Putamen (tissue), 1 donor: ENCODE results near the gene DGKI.
"Not testable (repeated sequence)": the region's sequence is repeated elsewhere in the genome, so short reads cannot be mapped to it uniquely, and the experiment has no call there.

Experiments
- DNase-seq: peaks from one replicate; pipeline ENCODE4 v3.0.0-alpha.2; 2016; ENCODE audit warnings: low spot score

DGKI gene

DNA sequence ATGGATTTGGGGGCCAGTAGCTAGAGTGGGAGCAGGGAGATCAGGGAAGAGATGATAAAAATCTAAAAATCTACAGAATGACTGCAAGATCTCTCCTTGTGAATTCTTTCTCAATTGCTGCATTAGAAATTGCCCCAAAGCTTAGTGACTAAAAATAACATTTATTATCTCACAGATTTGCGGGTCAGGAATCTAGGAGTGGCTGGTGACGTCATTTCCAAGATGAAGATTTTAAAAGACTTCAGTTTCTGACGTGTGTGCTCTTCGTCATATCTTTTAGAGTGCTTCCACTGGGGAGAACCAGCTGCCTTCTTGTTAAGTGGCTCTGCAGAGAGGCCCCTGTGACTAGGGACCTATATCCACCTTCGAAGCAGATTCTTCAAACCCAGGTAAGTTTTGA is 112.6 kb downstream of the DGKI start:
- DNase-seq = no peak

DNA sequence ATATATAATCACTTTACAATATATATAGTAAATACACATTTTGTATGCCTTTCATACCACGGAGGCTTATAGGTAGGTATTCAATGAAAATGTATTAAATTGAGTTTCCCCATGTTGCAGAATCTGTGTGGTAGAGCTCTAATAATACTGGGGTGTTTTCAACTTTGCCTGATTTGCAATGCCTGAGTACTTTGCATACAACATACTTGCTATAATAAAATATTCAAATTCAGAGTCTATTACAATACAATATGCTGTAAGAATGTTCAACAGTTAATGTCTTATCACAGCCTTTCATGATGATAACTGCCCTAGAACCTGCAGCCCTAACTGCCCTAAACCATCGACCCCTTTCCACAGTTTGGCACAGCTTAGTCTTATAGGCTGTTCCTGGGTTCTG is 114.6 kb downstream of the DGKI start:
- no peak for DNase-seq

DNA sequence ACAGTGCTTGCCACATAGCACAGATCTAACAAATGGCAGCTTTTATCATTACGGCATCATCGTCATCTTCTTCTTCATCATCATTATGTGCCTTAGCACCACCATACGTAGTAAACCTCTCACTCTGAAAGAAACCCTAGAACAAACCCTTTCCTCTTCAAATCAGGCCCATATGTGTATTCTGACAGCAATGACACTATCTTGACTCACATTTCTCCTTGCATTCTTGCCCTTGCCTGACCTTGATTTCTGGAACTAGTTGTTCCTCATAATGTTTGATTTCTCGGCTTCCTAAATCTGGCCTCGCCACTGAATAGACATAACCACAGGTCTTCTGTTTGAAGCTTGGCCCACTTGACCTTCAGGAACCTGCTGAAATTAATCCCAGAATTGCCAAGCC is 115.3 kb downstream of the DGKI start:
- no peak for DNase-seq

DNA sequence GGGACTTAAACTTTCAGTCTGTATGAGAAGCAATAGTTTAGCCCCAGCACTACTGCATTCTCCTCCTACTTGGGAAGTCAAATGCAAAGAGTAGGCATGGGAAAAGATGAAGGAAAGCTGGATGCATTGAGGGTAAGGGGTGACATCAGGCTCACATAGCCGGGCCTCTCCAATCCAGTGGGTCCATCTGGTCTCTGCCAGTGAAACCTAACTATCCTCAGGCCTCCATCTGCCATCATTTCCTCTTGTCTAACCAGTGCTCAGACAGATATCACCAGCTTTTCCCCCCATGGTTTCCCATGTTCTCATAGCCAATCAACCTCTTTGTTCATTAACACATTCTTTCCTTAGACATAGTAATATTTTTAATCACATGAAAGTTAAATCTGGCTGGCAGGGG is 118.3 kb downstream of the DGKI start:
- no peak for DNase-seq

DNA sequence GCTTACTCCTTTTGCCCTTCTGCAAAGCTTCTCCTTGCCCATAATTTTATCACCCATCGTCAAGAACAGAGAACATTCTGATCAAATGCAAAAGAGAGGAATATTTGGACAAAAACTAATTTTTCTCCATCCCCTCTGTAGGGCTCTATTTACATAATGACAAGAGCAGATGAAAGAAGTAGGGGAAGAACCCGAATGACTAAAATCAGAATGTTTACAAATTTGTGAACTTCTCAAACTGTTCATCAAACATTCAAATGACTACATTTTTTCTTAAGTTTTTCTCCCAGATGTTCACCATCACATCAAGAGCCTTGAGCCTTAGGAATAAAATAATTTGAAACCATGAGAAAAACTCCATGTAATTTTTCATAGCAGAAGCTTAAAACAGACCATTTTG is 119.4 kb downstream of the DGKI start:
- no peak for DNase-seq

DNA sequence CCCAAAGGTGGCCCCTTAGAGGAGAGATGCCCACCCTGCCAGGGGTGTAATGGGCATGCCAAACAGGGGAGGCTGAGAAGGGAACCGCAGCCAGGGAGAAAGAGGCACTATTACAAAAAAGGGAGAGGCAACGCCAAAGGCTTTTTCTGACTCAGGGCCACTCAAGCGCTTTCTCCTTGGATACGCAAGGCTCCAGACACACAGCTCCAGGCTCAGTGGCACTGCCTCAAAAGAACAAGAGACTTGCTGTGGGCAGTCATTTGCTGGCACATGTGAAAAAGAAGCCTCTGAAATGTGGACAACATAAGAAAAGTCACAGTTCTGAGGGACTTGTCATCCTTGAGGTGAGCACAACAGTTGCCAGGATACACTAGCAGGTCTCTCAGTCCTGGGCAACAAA is 128.4 kb downstream of the DGKI start:
- DNase-seq = no peak

DNA sequence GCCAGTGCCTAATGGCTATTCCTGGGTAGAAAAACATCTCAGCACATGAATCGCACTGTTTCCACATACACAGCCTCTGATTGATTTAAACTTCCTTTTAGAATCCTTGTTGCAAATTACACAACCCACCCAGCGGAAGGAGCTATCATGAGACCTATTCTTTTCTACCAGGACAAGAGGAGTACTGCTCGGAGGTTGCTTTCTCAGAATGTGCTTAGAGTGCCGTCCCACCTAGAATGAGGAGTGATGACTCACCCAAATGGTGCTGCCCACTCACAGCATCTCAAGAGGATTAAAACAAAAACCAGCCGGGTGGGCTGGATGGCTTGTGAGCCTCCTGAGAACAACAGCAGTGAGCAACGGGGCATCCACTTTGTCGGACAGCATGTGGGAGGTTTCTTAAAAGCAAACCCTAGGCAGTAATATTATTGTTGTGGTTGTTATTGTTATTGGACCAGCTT is 128.9 kb downstream of the DGKI start:
- peak; percentile 69 for DNase-seq

DNA sequence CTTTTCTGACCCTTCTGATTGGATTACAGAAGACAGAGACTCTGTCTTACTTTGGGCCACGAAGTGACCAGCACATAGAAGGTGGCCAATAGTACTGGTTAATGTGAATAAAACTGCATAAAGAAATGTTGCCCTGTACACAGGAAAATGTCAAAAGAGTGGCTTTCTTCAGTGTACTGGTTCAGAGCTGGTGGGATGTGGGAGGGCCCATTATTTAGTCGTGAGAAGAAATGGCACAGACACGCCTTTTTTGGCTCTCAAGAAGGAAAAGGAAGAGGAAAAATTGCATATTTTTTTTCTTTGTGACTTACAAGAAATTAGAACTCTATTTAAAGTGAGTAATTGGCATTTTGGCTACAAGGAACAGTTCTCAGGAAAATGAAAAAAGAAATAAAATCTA is 129.7 kb downstream of the DGKI start:
- no peak for DNase-seq

DNA sequence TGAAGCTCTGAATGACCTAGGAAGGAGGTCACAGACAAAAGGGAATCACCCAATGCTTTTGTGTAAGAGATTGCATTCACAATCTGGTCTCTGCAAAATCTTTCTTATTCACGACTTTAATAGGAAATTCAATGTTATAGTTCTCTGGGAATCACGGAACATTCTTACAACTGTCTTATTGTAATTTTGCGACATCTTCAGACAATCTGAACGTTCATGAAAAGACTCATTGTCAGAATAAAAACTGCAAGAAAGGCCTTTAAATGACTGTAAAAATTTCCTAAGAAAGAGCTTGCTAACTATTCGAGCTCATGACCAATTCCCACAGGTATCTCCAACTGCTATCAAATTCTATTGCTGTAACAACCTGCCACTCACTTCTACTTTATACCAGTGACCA is 130.7 kb downstream of the DGKI start:
- DNase-seq = no peak

DNA sequence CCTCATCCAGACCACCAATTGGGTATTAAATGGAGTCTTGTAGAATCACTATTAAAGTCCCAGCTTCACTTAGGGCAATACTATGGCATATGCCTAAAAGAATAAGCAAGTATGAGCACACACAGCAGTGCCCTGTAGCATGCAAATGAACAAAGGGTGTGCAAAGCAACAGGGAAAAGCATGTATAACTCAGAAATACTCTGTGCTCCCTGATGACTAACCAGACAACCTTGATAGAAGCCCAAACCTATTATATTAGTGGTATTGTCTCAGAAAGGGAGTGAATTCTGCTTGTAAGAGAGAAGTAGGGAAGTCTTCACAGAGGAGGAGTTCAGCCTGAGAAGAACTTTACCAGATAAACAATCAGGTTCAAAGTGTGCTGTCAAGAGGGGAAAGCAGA is 131.2 kb downstream of the DGKI start:
- no peak for DNase-seq

DNA sequence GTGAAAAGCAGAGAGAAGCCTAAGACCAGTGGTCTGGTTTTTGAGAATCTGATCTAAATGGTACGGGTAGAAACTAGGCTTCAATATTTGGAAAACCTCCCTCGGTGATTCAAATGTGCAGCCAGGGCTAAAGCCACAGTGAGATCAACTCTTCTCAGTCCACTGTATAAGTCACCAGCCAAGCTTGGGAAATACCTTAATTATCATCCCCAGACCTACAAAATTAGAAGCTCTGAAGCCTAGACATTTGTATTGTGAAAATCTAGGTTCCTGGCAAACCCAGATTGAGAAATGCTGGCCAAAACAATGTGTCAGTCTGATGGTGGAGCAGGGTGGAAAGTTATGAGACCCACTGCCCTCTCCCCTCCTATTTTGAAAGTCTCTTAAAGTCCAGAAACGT is 131.7 kb downstream of the DGKI start:
- no peak for DNase-seq

DNA sequence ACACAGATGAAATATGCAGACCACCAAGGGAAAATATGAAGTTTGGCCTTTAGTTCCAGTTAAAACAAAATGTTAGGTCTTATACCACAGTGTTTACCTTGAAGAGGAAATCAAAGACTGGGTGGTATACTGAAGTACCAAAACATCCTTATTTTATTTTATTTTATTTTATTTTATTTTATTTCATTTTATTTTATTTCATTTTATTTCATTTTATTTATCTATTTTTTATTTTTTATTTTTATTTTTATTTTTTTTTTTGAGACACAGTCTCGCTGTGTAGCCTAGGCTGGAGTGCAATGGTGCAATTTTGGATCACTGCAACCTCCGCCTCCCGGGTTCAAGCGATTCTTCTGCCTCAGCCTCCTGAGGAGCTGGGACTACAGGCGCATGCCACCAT is 140.4 kb downstream of the DGKI start:
- DNase-seq = not testable (repeated sequence)

DNA sequence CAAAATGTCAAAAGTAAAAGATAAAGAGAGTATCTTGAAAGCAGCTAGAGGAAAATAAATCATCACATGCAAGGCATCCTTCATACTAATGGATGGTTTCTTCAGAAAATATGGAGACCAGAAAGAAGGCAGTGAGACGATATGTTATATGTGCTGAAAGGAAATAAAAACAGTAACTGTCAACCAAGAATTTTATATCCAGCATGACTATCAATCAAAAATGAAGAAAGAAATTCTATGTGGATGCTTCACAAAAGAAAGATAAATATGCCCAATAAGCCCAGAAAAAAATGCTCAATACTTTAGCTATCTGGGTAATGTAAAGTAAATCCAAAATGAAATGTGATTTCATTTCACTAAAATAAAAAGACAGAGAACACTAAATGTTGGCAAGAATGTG is 142.1 kb downstream of the DGKI start:
- DNase-seq = no peak

DNA sequence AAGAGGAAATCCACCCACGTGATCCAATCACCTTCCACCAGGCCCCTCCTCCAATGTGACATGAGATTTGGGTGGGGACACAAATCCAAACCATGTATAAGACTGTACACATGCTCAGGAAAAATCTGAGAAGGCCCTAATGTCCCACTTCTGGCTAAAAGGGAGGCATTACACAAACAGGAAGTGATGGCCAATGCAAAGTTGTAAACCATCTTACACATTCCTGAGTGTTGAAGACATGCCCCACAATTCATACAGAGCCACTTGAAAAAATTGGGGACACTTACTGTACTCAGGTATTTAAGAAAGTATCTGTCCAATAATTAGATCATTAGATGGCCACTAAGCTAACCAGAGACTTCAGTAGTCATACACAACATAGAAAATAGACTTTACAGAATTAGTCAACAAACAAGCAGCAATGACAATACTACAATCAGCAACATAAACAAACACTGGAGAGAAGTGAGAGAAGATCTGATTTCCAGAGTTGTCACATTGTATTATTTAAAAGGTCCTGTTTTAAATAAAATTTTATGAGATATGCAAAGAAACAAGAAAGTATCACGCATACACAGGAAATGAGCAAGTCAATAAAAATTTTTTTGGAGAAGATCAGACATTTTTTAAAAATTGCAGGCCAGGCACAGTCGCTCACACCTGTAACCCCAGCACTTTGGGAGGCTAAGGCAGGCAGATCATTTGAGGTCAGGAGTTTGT is 143.3 kb downstream of the DGKI start:
- no peak for DNase-seq

DNA sequence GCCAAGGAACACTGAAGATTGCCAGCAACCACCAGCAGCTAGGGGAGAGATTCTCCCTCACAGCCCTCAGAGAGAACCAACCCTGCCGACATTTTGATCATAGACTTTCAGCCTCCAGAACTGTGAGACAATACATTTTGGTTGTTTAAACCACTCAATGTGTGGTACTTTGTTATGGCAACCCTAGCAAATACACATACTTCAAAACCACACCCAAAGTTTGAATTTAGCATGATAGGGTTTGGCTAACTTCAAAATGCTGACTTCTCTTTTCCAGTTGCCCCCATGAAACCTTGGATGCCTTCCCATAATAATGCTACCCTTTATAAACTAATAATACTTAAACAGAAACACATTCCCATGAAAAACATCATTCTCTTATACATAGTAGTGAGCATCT is 149.8 kb downstream of the DGKI start:
- no peak for DNase-seq

DNA sequence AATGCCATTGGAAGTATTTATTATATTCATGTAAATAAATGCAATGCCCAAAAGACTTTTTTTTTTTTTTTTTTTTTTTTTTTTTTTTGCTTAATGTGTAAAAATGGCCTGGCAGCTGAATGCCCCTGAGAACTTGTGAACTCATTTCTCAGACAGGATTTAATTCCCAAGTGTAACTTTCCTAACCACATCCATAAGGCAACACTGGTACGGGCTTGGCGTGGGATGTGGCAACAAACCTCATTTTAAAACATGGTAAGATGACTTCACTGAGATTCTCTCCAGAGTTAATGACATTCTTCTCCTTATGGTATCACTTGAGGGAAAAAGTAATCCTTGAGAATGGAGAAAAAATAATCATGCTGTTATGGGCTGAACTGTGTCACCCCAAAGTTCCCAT is 150.4 kb downstream of the DGKI start:
- no peak for DNase-seq

DNA sequence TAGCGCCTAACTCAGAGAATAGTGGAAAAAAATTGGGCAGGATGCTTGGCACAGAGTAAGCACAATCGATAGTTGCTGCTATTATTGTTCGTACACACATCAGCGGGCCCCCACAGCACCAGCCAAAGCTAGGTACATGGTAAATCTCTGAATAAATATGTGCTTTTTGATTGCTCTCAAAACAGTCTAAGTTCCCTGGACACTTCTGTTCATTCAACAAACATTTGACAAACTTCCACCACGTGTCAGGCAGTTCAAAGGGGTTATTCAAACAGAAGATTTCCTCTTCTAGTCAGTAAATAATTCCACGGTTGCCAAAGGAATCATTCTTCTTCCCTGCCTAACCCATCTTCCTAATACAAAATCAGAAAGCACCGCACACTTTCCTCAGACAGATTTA is 150.8 kb downstream of the DGKI start:
- DNase-seq = no peak

DNA sequence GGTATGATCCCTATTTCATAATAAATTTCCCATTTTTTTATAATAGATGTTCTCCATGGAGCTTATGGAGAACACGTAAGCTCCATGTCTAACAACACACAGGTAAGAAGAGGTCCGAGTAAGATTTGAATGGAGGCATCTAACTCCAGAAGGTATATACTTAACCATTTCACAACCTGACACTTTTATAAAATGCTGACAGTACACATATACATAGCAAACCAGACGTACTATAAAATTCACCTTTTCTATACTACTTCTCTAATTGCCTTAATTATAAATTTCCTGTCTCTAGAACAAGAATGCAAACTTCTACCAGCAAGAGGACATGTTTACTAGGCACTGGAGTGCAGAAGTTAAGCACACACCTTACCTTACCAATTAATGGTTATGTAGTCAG is 151.3 kb downstream of the DGKI start:
- no peak for DNase-seq

DNA sequence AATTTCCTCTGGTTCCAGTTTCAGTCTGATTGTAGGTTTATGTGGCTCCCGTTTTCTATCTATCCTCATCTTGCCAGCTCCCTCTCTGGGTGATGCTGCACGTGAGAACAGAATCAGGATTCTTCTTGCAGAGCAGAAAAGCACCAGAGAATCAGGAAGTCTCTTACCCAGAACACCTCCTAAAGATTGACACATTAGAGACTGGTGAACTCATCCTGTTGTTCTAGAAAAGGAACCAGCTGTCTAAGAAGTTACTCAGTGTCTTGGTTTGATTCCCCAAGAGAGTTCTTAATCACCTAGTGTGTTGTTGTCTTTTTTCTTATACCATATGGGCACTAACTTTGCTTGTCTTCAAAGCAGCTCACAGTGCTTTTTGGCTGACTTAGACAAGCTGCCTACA is 152.4 kb downstream of the DGKI start:
- no peak for DNase-seq

DNA sequence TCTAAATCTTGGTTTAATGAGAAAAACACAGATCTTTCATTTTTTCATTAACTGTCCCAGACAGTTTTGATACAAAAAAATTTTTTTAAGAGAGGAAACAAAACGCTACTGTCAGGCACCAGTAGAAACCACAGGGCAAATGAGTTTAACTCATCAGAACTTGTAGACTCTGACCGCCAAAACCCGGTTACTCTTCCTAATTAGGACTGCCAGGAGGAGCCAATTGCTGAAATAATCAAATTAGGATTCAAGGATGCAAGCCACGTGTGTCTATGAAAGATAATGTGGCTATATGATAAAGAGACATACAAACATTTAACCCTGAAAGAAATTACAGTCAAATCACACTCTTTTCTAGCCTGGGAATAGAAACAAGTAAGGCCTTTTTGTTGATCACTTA is 154.4 kb downstream of the DGKI start:
- DNase-seq = no peak

DNA sequence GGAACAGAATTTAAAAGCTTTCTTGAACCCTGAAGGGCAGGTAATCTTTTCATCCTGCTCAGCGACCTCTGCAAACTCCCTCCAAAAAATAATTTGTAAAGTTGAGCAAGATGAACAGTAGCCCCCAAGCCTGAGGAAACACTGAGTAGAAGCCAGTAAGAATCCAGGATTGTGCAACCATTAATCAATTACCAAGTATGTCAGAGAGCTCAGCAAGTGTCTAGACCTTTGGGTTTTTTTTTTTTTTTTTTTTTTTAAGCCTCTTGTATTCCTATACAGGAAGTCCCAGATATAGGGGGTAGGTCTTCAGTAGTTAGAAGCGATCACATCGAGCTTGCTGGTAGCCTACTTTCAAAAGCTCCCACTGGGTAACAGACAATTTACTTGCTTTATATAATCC is 155.2 kb downstream of the DGKI start:
- DNase-seq = no peak

DNA sequence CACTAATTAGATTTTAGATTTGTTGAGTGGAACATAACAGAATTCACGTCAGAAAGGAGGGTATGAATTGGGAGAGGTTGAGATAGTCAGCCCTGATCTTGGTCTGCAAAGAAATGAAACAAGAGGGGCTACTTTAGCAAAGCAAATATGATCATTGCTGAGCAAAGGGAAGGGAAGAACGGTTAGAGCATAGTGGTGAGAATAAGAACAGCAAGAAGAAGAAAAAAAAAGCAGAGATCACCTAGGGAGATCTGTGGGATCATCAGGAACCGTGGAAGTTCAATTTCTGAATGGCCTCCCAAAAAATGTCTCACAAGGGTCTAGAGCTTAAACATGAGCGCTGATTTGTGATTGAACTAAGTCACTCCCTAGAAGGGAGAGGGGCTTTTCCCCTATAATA is 156.1 kb downstream of the DGKI start:
- no peak for DNase-seq

DNA sequence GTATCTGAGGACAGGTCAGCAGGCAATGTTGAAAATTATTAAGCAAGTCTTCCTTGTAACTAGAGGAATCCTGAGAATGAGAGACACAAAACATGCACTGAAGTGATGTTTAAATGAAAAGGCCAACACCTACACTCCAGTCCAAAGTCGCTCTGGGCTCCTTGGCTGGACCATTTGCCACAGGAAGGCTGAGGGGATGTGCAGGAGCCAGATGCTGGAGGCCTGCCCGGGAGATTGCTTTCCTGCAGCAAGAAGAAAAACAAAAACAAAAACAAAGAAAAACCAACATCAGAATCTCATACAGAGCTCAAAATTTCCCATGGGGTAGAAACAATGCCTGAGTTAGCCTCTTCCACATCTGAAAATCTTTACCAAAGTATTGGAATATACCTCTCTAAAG is 157.0 kb downstream of the DGKI start:
- DNase-seq = no peak

DNA sequence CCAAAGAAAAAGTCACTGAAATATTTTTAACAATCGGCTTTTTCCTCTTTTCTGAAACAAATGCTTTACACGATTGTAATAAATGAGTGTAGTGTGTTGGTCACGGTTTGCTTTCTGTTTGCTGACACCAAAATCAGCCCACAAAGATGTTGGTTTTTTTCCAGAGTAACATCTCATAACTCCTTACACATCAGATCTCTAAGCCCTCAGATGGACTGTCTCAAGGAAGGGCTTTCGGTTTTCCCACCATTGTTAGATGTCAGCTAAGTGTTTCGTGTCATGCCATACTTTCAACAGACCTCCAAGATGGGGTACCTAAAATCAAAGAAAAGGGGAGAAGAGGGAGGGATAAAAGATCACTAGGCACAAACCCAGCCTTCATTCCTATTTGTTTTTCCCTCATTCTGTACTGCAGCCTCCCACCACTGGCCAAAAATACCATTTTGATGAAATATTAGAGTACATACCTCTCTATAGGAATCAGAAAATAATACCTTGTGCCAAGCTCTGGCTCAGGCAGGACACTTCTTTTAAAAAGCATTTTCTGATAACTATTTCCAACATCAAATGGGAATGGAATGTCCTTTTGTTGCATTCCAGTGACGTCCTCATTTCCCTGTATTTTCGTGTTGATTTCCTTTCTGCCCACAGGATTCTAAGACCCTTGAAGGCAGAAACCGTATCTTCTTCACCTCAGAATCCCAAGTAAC is 159.1 kb downstream of the DGKI start:
- no peak for DNase-seq
